ENCODE results near the gene B4GALNT3.

Gene B4GALNT3

GRCh38 chr12:537772-538171 lies 78.0 kb downstream of the B4GALNT3 start:
- H3K27ac ChIP-seq (ENCODE audit: low read length) = no peak overlapping the region
- no peak for DNase-seq (ENCODE audit: low read depth, low spot score)
- H3K36me3 ChIP-seq (ENCODE audit: control insufficient read depth, insufficient read depth, low read length) = no peaks in the 10 kb centered on the region
- H3K9me3 ChIP-seq (ENCODE audit: control insufficient read depth, insufficient read depth, low read length) = no peaks in the 10 kb centered on the region
- no peaks in the 10 kb centered on the region for H3K27me3 ChIP-seq (ENCODE audit: control insufficient read depth, insufficient read depth, low read length)
- H3K4me1 ChIP-seq (ENCODE audit: control insufficient read depth, insufficient read depth, low read length) = peaks cover 11% of the 10 kb centered on the region
- 100% methylated on average over 1 of the region's 4 CpGs for WGBS (ENCODE audit: insufficient coverage, insufficient read length)
- H3K4me3 ChIP-seq (ENCODE audit: low read length) = no peak overlapping the region

GRCh38 chr12:538731-539539 lies 79.2 kb downstream of the B4GALNT3 start:
- WGBS (ENCODE audit: insufficient coverage, insufficient read length) = no CpG with 5 or more reads among the region's 10 CpGs
- no peak overlapping the region for H3K27ac ChIP-seq (ENCODE audit: low read length)
- H3K27me3 ChIP-seq (ENCODE audit: control insufficient read depth, insufficient read depth, low read length) = no peaks in the 10 kb centered on the region
- H3K4me1 ChIP-seq (ENCODE audit: control insufficient read depth, insufficient read depth, low read length) = peaks cover 11% of the 10 kb centered on the region
- H3K9me3 ChIP-seq (ENCODE audit: control insufficient read depth, insufficient read depth, low read length) = no peaks in the 10 kb centered on the region
- no peak overlapping the region for H3K4me3 ChIP-seq (ENCODE audit: low read length)
- no peaks in the 10 kb centered on the region for H3K36me3 ChIP-seq (ENCODE audit: control insufficient read depth, insufficient read depth, low read length)
- no peak for DNase-seq (ENCODE audit: low read depth, low spot score)

- no CpG with 5 or more reads among the region's 18 CpGs for WGBS (ENCODE audit: insufficient coverage, insufficient read length)
- H3K4me1 ChIP-seq (ENCODE audit: control insufficient read depth, insufficient read depth, low read length) = peaks cover 11% of the 10 kb centered on the region
- H3K9me3 ChIP-seq (ENCODE audit: control insufficient read depth, insufficient read depth, low read length) = no peaks in the 10 kb centered on the region
- no peak for DNase-seq (ENCODE audit: low read depth, low spot score)
- H3K36me3 ChIP-seq (ENCODE audit: control insufficient read depth, insufficient read depth, low read length) = no peaks in the 10 kb centered on the region
- H3K27ac ChIP-seq (ENCODE audit: low read length) = no peak overlapping the region
- no peaks in the 10 kb centered on the region for H3K27me3 ChIP-seq (ENCODE audit: control insufficient read depth, insufficient read depth, low read length)
- H3K4me3 ChIP-seq (ENCODE audit: low read length) = no peak overlapping the region
These were observed 80.0 kb downstream of the B4GALNT3 start for GRCh38 chr12:539540-540310.

GRCh38 chr12:541676-542324 lies 82.1 kb downstream of the B4GALNT3 start:
- WGBS (ENCODE audit: insufficient coverage, insufficient read length) = no CpG with 5 or more reads among the region's 9 CpGs
- H3K27ac ChIP-seq (ENCODE audit: low read length) = no peak overlapping the region
- no peak overlapping the region for H3K4me3 ChIP-seq (ENCODE audit: low read length)
- no peaks in the 10 kb centered on the region for H3K27me3 ChIP-seq (ENCODE audit: control insufficient read depth, insufficient read depth, low read length)
- H3K9me3 ChIP-seq (ENCODE audit: control insufficient read depth, insufficient read depth, low read length) = no peaks in the 10 kb centered on the region
- H3K36me3 ChIP-seq (ENCODE audit: control insufficient read depth, insufficient read depth, low read length) = no peaks in the 10 kb centered on the region
- peaks cover 11% of the 10 kb centered on the region for H3K4me1 ChIP-seq (ENCODE audit: control insufficient read depth, insufficient read depth, low read length)
- no peak for DNase-seq (ENCODE audit: low read depth, low spot score)

GRCh38 chr12:542395-543113 lies 82.8 kb downstream of the B4GALNT3 start:
- no CpG with 5 or more reads among the region's 8 CpGs for WGBS (ENCODE audit: insufficient coverage, insufficient read length)
- no peaks in the 10 kb centered on the region for H3K9me3 ChIP-seq (ENCODE audit: control insufficient read depth, insufficient read depth, low read length)
- no peak overlapping the region for H3K4me3 ChIP-seq (ENCODE audit: low read length)
- no peaks in the 10 kb centered on the region for H3K36me3 ChIP-seq (ENCODE audit: control insufficient read depth, insufficient read depth, low read length)
- no peak overlapping the region for H3K27ac ChIP-seq (ENCODE audit: low read length)
- peaks cover 11% of the 10 kb centered on the region for H3K4me1 ChIP-seq (ENCODE audit: control insufficient read depth, insufficient read depth, low read length)
- no peaks in the 10 kb centered on the region for H3K27me3 ChIP-seq (ENCODE audit: control insufficient read depth, insufficient read depth, low read length)
- no peak for DNase-seq (ENCODE audit: low read depth, low spot score)

DNA sequence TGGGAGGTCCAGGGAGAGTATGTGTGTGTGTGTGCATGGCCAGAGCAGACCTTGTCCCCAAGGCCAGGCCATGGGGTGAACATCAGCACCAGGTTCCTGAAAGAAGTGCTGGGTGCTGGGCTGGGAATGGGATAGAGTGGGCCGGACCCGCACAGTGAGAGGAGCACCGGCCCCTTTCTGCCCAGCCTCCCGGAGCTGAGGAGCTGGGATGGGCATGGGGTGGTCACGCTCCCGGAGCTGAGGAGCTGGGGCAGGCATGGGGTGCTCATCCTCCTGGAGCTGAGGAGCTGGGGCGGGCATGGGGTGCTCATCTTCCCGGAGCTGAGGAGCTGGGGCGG lies 83.3 kb downstream of the B4GALNT3 start:
- no peaks in the 10 kb centered on the region for H3K27me3 ChIP-seq (ENCODE audit: control insufficient read depth, insufficient read depth, low read length)
- no peak overlapping the region for H3K27ac ChIP-seq (ENCODE audit: low read length)
- DNase-seq (ENCODE audit: low read depth, low spot score) = no peak
- no peak overlapping the region for H3K4me3 ChIP-seq (ENCODE audit: low read length)
- no CpG with 5 or more reads among the region's 9 CpGs for WGBS (ENCODE audit: insufficient coverage, insufficient read length)
- H3K4me1 ChIP-seq (ENCODE audit: control insufficient read depth, insufficient read depth, low read length) = peaks cover 11% of the 10 kb centered on the region
- no peaks in the 10 kb centered on the region for H3K9me3 ChIP-seq (ENCODE audit: control insufficient read depth, insufficient read depth, low read length)
- H3K36me3 ChIP-seq (ENCODE audit: control insufficient read depth, insufficient read depth, low read length) = no peaks in the 10 kb centered on the region

GRCh38 chr12:544142-544541 lies 84.4 kb downstream of the B4GALNT3 start:
- Histone ChIP-seq H3K27me3 (ENCODE audit: control insufficient read depth, insufficient read depth, low read length) (no peaks in the 10 kb centered on the region), H3K4me1 (ENCODE audit: control insufficient read depth, insufficient read depth, low read length) (peaks cover 11% of the 10 kb centered on the region), H3K36me3 (ENCODE audit: control insufficient read depth, insufficient read depth, low read length) (no peaks in the 10 kb centered on the region), H3K9me3 (ENCODE audit: control insufficient read depth, insufficient read depth, low read length) (no peaks in the 10 kb centered on the region), H3K4me3 (ENCODE audit: low read length) (no peak overlapping the region), H3K27ac (ENCODE audit: low read length) (no peak overlapping the region)
- no peak for DNase-seq (ENCODE audit: low read depth, low spot score)
- no CpG with 5 or more reads among the region's 8 CpGs for WGBS (ENCODE audit: insufficient coverage, insufficient read length)

GRCh38 chr12:544941-545635 lies 85.3 kb downstream of the B4GALNT3 start:
- peaks cover 11% of the 10 kb centered on the region for H3K4me1 ChIP-seq (ENCODE audit: control insufficient read depth, insufficient read depth, low read length)
- no peak overlapping the region for H3K4me3 ChIP-seq (ENCODE audit: low read length)
- DNase-seq (ENCODE audit: low read depth, low spot score) = no peak
- H3K9me3 ChIP-seq (ENCODE audit: control insufficient read depth, insufficient read depth, low read length) = no peaks in the 10 kb centered on the region
- no CpG with 5 or more reads among the region's 9 CpGs for WGBS (ENCODE audit: insufficient coverage, insufficient read length)
- H3K27me3 ChIP-seq (ENCODE audit: control insufficient read depth, insufficient read depth, low read length) = no peaks in the 10 kb centered on the region
- H3K36me3 ChIP-seq (ENCODE audit: control insufficient read depth, insufficient read depth, low read length) = no peaks in the 10 kb centered on the region
- no peak overlapping the region for H3K27ac ChIP-seq (ENCODE audit: low read length)

- H3K9me3 ChIP-seq (ENCODE audit: control insufficient read depth, insufficient read depth, low read length) = no peaks in the 10 kb centered on the region
- H3K4me3 ChIP-seq (ENCODE audit: low read length) = no peak overlapping the region
- WGBS (ENCODE audit: insufficient coverage, insufficient read length) = 100% methylated on average over 4 of the region's 6 CpGs
- no peaks in the 10 kb centered on the region for H3K36me3 ChIP-seq (ENCODE audit: control insufficient read depth, insufficient read depth, low read length)
- peaks cover 10% of the 10 kb centered on the region for H3K4me1 ChIP-seq (ENCODE audit: control insufficient read depth, insufficient read depth, low read length)
- DNase-seq (ENCODE audit: low read depth, low spot score) = no peak
- H3K27me3 ChIP-seq (ENCODE audit: control insufficient read depth, insufficient read depth, low read length) = no peaks in the 10 kb centered on the region
- no peak overlapping the region for H3K27ac ChIP-seq (ENCODE audit: low read length)
These were observed 86.1 kb downstream of the B4GALNT3 start for GRCh38 chr12:545835-546234.
